SU-DHL-6 (cell line): ENCODE measurements around the gene IFNGR1.

Experiments used
- H2AFZ ChIP-seq: fragments of 200-600 bp; sonication (generic); 2 replicates; pipeline ENCODE4 v1.6.1; 2014; ENCODE audit warnings: low read depth, mild to moderate bottlenecking, moderate library complexity, mixed read lengths, antibody characterized with exemption, low read length; ENCODE audit not compliant: severe bottlenecking
- H3F3A ChIP-seq: fragments of 200-600 bp; shearing (Covaris generic); 2 replicates; pipeline ENCODE4 v1.6.0; 2016; ENCODE audit warnings: antibody characterized with exemption, mild to moderate bottlenecking; ENCODE audit not compliant: insufficient read depth
- H3K27ac ChIP-seq: fragments of 200-600 bp; sonication (generic); 2 replicates; pipeline ENCODE4 v1.5.1; 2016; ENCODE audit warnings: low read depth, mild to moderate bottlenecking, low read length, moderate library complexity, mixed read lengths
- H3K27me3 ChIP-seq: fragments of 200-600 bp; sonication (generic), shearing (Covaris generic); 2 replicates; pipeline ENCODE4 v1.6.0; 2014; ENCODE audit warnings: mild to moderate bottlenecking, low read length
- H3K36me3 ChIP-seq: fragments of 200-600 bp; sonication (generic); 2 replicates; pipeline ENCODE4 v1.6.1; 2014; ENCODE audit warnings: mild to moderate bottlenecking, low read length, mixed read lengths
- H3K4me2 ChIP-seq: fragments of 300-600, 200-600 bp; shearing (Covaris generic), sonication (generic); 2 replicates; pipeline ENCODE4 v1.6.0; 2014; ENCODE audit warnings: low read length, low read depth, mild to moderate bottlenecking; ENCODE audit not compliant: poor library complexity, severe bottlenecking
- H3K4me3 ChIP-seq: fragments of 200-600 bp; sonication (generic); 2 replicates; pipeline ENCODE4 v1.5.1; 2014; ENCODE audit warnings: antibody characterized with exemption, low read length, mild to moderate bottlenecking, mixed read lengths; ENCODE audit not compliant: insufficient read depth, poor library complexity, severe bottlenecking
- H3K79me2 ChIP-seq: fragments of 200-600 bp; sonication (generic); 2 replicates; pipeline ENCODE4 v1.6.1; 2014; ENCODE audit warnings: mild to moderate bottlenecking, low read length, moderate library complexity; ENCODE audit not compliant: insufficient read depth
- H3K9ac ChIP-seq: fragments of 200-600 bp; sonication (generic); 2 replicates; pipeline ENCODE4 v1.7.0; 2014; ENCODE audit warnings: mild to moderate bottlenecking, low read length
- H3K9me2 ChIP-seq: fragments of 200-600 bp; sonication (generic); replicated peaks from 2 replicates; pipeline ENCODE4 v1.6.1; 2014; ENCODE audit warnings: low read length; ENCODE audit not compliant: insufficient read depth
- H3K9me3 ChIP-seq: fragments of 200-600 bp; sonication (generic); 2 replicates; pipeline ENCODE4 v1.6.1; 2014; ENCODE audit warnings: low read length, mixed read lengths; ENCODE audit not compliant: insufficient read depth
- H4K20me1 ChIP-seq: fragments of 200-600 bp; sonication (generic); 2 replicates; pipeline ENCODE4 v1.6.1; 2014; ENCODE audit warnings: low read depth, mild to moderate bottlenecking, antibody characterized with exemption, low read length, moderate library complexity, mixed read lengths
- CTCF ChIP-seq: fragments of 200-600 bp; sonication (generic); IDR thresholded peaks from one replicate; pipeline ENCODE4 v1.5.1; 2017; ENCODE audit warnings: antibody characterized with exemption, mild to moderate bottlenecking, low read length, moderate library complexity; ENCODE audit not compliant: insufficient read depth, poor library complexity, severe bottlenecking
- EZH2phosphoT487 ChIP-seq: fragments of 200-600 bp; sonication (generic), shearing (Covaris generic); conservative IDR thresholded peaks from 2 replicates; pipeline ENCODE4 v1.6.1; 2018; ENCODE audit warnings: mild to moderate bottlenecking, antibody characterized with exemption, low read length, moderate library complexity, mixed read lengths

IFNGR1 gene

DNA sequence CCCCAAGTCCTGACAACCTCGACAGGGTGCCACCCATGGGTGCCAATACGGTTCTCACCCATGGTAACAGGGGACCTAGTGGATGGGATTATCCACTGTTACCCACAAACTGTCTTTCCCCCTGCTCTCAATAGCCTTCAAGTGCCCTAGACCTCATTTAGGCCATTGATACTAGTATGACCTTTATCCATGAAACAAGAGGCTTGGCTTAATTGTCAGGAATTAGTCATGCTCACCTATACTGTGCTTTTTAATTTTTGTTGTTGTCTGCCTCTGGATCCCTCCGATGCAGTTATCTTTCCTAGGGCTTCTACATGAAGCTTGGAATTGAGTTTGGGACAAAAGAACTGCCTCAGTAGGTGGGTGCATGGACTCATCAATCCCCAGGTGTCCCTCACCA is 33.9 kb downstream of the IFNGR1 start:
- H3K27me3 ChIP-seq: no peaks in the 10 kb centered on the region
- H3K79me2 ChIP-seq: no peaks in the 10 kb centered on the region
- H3F3A ChIP-seq: no peaks in the 10 kb centered on the region
- H3K9ac ChIP-seq: no peak overlapping the region
- H4K20me1 ChIP-seq: no peaks in the 10 kb centered on the region
- no peaks in the 10 kb centered on the region for H3K9me2 ChIP-seq
- no peak overlapping the region for H3K4me2 ChIP-seq
- H3K9me3 ChIP-seq: peaks cover 50% of the 10 kb centered on the region; the same call in 1 of the 2 replicates
- H3K4me3 ChIP-seq: no peak overlapping the region
- peaks cover 5% of the 10 kb centered on the region; the same call in 1 of the 2 replicates for H3K36me3 ChIP-seq
- no peak overlapping the region for H3K27ac ChIP-seq
- no peak for TF ChIP-seq EZH2phosphoT487
- TF ChIP-seq CTCF: no peak
- H2AFZ ChIP-seq: no peak overlapping the region

DNA sequence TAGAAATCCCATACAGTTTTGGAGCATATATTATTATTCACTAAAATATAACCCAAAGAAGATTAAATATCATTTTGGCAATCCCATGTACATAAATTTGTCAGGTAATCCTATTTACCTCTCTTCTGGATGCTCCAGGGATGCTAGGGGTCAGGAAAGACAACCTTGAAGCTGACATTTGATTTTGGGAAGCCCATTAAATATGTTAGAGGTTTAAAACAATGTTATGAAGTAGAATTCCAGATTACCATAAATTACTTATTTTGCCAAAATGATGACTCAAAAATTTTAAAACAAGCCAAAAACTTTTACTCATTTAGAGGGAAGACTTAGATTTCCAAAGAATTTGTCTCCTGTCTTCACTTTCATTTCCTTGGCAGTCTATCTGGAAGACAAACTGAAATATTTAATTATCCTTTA is 36.5 kb downstream of the IFNGR1 start:
- no peaks in the 10 kb centered on the region for H3K79me2 ChIP-seq
- H3K9ac ChIP-seq: no peak overlapping the region
- no peaks in the 10 kb centered on the region for H4K20me1 ChIP-seq
- H3K36me3 ChIP-seq: 0 out of 2 replicates have a peak, but pooled peaks cover under 1% of the 10 kb centered on the region
- H3F3A ChIP-seq: no peaks in the 10 kb centered on the region
- H2AFZ ChIP-seq: no peak overlapping the region
- H3K4me2 ChIP-seq: no peak overlapping the region
- no peak overlapping the region for H3K27ac ChIP-seq
- no peaks in the 10 kb centered on the region for H3K9me2 ChIP-seq
- peaks cover 39% of the 10 kb centered on the region; the same call in 1 of the 2 replicates for H3K9me3 ChIP-seq
- H3K27me3 ChIP-seq: no peaks in the 10 kb centered on the region
- TF ChIP-seq EZH2phosphoT487: no peak
- no peak for TF ChIP-seq CTCF
- H3K4me3 ChIP-seq: no peak overlapping the region

DNA sequence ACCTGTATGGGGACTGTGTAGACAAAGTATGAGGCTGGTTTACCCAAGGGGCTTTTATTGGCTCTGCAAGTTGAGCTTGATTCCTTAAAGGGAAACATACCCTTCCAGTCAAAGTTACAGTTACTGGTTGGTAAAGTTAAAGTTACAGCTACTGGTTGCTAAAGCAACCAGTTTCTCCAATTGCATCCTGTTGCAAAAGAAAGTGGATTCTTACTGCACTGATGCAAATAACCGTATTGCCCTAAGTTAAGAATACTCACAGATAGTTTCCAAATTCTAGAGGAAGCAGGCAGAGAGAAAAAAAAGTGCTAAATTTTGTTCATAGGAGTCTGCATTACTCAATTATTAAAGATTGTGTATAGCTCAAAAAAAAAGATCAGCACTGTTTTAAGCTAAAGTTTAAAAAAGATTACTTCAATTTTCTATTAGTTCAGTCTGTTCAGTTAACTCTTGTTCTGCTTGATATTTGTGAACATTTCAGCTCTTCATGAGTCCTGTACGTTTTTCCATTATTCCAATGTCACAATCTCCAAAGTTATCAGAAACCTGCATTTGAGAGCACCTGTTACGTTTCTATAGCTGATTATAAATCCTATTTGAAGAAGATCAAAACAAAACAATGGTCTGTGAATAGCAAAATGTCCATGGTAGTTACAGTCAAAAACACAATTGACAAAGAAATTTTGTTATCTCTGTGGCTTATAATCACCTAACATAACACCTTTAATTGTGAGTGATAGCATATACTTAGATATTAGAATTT is 37.1 kb downstream of the IFNGR1 start:
- H2AFZ ChIP-seq: no peak overlapping the region
- H3K36me3 ChIP-seq: no peaks in the 10 kb centered on the region
- no peaks in the 10 kb centered on the region for H3F3A ChIP-seq
- H3K4me3 ChIP-seq: no peak overlapping the region
- H3K27me3 ChIP-seq: no peaks in the 10 kb centered on the region
- H3K9me2 ChIP-seq: no peaks in the 10 kb centered on the region
- TF ChIP-seq EZH2phosphoT487 (no peak), CTCF (no peak)
- no peaks in the 10 kb centered on the region for H3K79me2 ChIP-seq
- no peaks in the 10 kb centered on the region for H4K20me1 ChIP-seq
- no peak overlapping the region for H3K4me2 ChIP-seq
- no peak overlapping the region for H3K9ac ChIP-seq
- H3K27ac ChIP-seq: no peak overlapping the region
- H3K9me3 ChIP-seq: peaks cover 34% of the 10 kb centered on the region; the same call in 1 of the 2 replicates
